H9 (cell line): ENCODE data around the gene B3GNT7. TPM values are rescaled to one million over a fixed set of nuclear protein-coding genes. Genes with fewer than 3 reads are reported as not detected.
A peak's percentile ranks its signal among the peaks of the same experiment; 100 is the strongest.
"Not testable (repeated sequence)": the region's sequence is repeated elsewhere in the genome, so short reads cannot be mapped to it uniquely, and the experiment has no call there.

Experiments used
- DNase-seq: peaks from one replicate; pipeline ENCODE4 v3.0.0-alpha.2; 2017
- H2AFZ ChIP-seq: one replicate; pipeline ENCODE4 v1.6.1; 2013; ENCODE audit warnings: mild to moderate bottlenecking, low read length, control low read depth, moderate library complexity
- H2AK5ac ChIP-seq: 2 replicates; pipeline ENCODE4 v1.6.1; 2013; ENCODE audit warnings: low read length, control low read depth, mixed read lengths; ENCODE audit not compliant: insufficient read length
- H2BK120ac ChIP-seq: one replicate; pipeline ENCODE4 v1.6.1; 2013; ENCODE audit warnings: low read depth, mild to moderate bottlenecking, low read length, control low read depth, inconsistent platforms; ENCODE audit not compliant: poor library complexity, severe bottlenecking
- H2BK12ac ChIP-seq: 2 replicates; pipeline ENCODE4 v1.6.1; 2013; ENCODE audit warnings: low read length, control low read depth, mixed read lengths, low read depth; ENCODE audit not compliant: insufficient read length
- H2BK15ac ChIP-seq: 2 replicates; pipeline ENCODE4 v1.6.1; 2013; ENCODE audit warnings: low read depth, low read length, control low read depth
- H2BK20ac ChIP-seq: one replicate; pipeline ENCODE4 v1.6.1; 2013; ENCODE audit warnings: low read depth, mild to moderate bottlenecking, low read length, control low read depth, inconsistent platforms; ENCODE audit not compliant: poor library complexity, severe bottlenecking
- H2BK5ac ChIP-seq: 2 replicates; pipeline ENCODE4 v1.6.1; 2013; ENCODE audit warnings: low read length, control low read depth, mixed read lengths; ENCODE audit not compliant: insufficient read length
- H3K14ac ChIP-seq: 2 replicates; pipeline ENCODE4 v1.6.1; 2013; ENCODE audit warnings: low read length, control low read depth; ENCODE audit not compliant: insufficient read depth
- H3K18ac ChIP-seq: 2 replicates; pipeline ENCODE4 v1.6.1; 2013; ENCODE audit warnings: low read depth, mild to moderate bottlenecking, mixed read lengths, low read length, control low read depth; ENCODE audit not compliant: insufficient read length
- H3K23ac ChIP-seq: 2 replicates; pipeline ENCODE4 v1.6.1; 2013; ENCODE audit warnings: low read length, control low read depth, mixed read lengths, low read depth; ENCODE audit not compliant: insufficient read length
- H3K23me2 ChIP-seq: 2 replicates; pipeline ENCODE4 v1.6.1; 2013; ENCODE audit warnings: low read depth, mild to moderate bottlenecking, mixed read lengths, low read length, control low read depth; ENCODE audit not compliant: insufficient read length, poor library complexity, severe bottlenecking
- H3K27ac ChIP-seq: 2 replicates; pipeline ENCODE4 v1.5.1; 2013; ENCODE audit warnings: low read length, control low read depth, mixed read lengths, low read depth; ENCODE audit not compliant: insufficient read length
- H3K27me3 ChIP-seq: 2 replicates; pipeline ENCODE4 v1.6.1; 2013; ENCODE audit warnings: low read length, control low read depth, inconsistent platforms; ENCODE audit not compliant: insufficient read depth
- H3K4ac ChIP-seq: 2 replicates; pipeline ENCODE4 v1.6.1; 2013; ENCODE audit warnings: low read depth, mild to moderate bottlenecking, control low read depth, inconsistent platforms, low read length, moderate library complexity
- H3K4me1 ChIP-seq: 2 replicates; pipeline ENCODE4 v1.6.1; 2013; ENCODE audit warnings: low read length, control low read depth, inconsistent platforms; ENCODE audit not compliant: insufficient read depth
- H3K4me2 ChIP-seq: 2 replicates; pipeline ENCODE4 v1.6.1; 2013; ENCODE audit warnings: low read length, control low read depth, mixed read lengths; ENCODE audit not compliant: insufficient read length, insufficient read depth
- H3K56ac ChIP-seq: 2 replicates; pipeline ENCODE4 v1.6.1; 2013; ENCODE audit warnings: low read depth, mild to moderate bottlenecking, mixed read lengths, low read length, control low read depth; ENCODE audit not compliant: insufficient read length
- H3K79me1 ChIP-seq: 2 replicates; pipeline ENCODE4 v1.6.1; 2013; ENCODE audit warnings: low read depth, mild to moderate bottlenecking, moderate library complexity, low read length, control low read depth, inconsistent platforms; ENCODE audit not compliant: insufficient read depth, poor library complexity, severe bottlenecking
- H3K79me2 ChIP-seq: 2 replicates; pipeline ENCODE4 v1.6.1; 2013; ENCODE audit warnings: low read length, control low read depth, inconsistent platforms; ENCODE audit not compliant: insufficient read depth
- H3K9ac ChIP-seq: 2 replicates; pipeline ENCODE4 v1.6.1; 2013; ENCODE audit warnings: low read length, control low read depth, mixed read lengths; ENCODE audit not compliant: insufficient read length; ENCODE audit errors: extremely low read depth
- H3K9me3 ChIP-seq: one replicate; pipeline ENCODE4 v1.6.1; 2013; ENCODE audit warnings: low read depth, low read length, inconsistent platforms; ENCODE audit not compliant: control insufficient read depth
- H3T11ph ChIP-seq: one replicate; pipeline ENCODE4 v1.6.1; 2013; ENCODE audit warnings: mild to moderate bottlenecking, low read length, control low read depth, inconsistent platforms
- H4K20me1 ChIP-seq: one replicate; pipeline ENCODE4 v1.6.1; 2013; ENCODE audit not compliant: control insufficient read depth, insufficient read length, insufficient read depth
- H4K5ac ChIP-seq: 2 replicates; pipeline ENCODE4 v1.6.1; 2013; ENCODE audit warnings: low read depth, mild to moderate bottlenecking, mixed read lengths, low read length, control low read depth; ENCODE audit not compliant: insufficient read length
- H4K8ac ChIP-seq: replicated peaks from 2 replicates; pipeline ENCODE4 v1.6.1; 2013; ENCODE audit warnings: low read length, control low read depth, mixed read lengths, low read depth; ENCODE audit not compliant: insufficient read length
- H4K91ac ChIP-seq: 2 replicates; pipeline ENCODE4 v1.6.1; 2013; ENCODE audit warnings: low read depth, mild to moderate bottlenecking, moderate library complexity, mixed read lengths, low read length, control low read depth; ENCODE audit not compliant: insufficient read length
- H3K27ac Mint-ChIP-seq, 3 experiments: 2 replicates in 2 of 3; 3 replicates in 1 of 3; pipeline ENCODE4 v1.8.0; 2020 to 2021; ENCODE audit warnings: mixed read lengths in 3 of 3, mild to moderate bottlenecking in 1 of 3, moderate library complexity in 1 of 3
- H3K27me3 Mint-ChIP-seq: 2 replicates; pipeline ENCODE4 v1.8.0; 2021; ENCODE audit warnings: low read depth, mild to moderate bottlenecking, moderate library complexity, mixed read lengths
- H3K36me3 Mint-ChIP-seq, 3 experiments: 2 replicates in 2 of 3; 3 replicates in 1 of 3; pipeline ENCODE4 v1.8.0; 2020 to 2021; ENCODE audit warnings: low read depth in 3 of 3, mixed read lengths in 3 of 3; ENCODE audit not compliant: insufficient read depth in 1 of 3
- H3K4me1 Mint-ChIP-seq, 2 experiments: 2 replicates each; pipeline ENCODE4 v1.8.0; 2020; ENCODE audit warnings: mixed read lengths in 2 of 2
- H3K4me3 Mint-ChIP-seq, 2 experiments: 2 replicates in 1 of 2; 3 replicates in 1 of 2; pipeline ENCODE4 v1.8.0; 2020 to 2021; ENCODE audit warnings: mild to moderate bottlenecking in 2 of 2, mixed read lengths in 2 of 2, moderate library complexity in 1 of 2
- H3K9me3 Mint-ChIP-seq, 2 experiments: 2 replicates in 1 of 2; 3 replicates in 1 of 2; pipeline ENCODE4 v1.8.0; 2020; ENCODE audit warnings: mild to moderate bottlenecking in 2 of 2, mixed read lengths in 2 of 2, moderate library complexity in 1 of 2
- CTCF ChIP-seq: fragments of 200-600 bp; sonication (generic); conservative IDR thresholded peaks from 3 replicates; pipeline ENCODE4 v1.8.0; 2021; ENCODE audit warnings: antibody characterized with exemption, mild to moderate bottlenecking
- WGBS: extraction: QIAGEN DNeasy Blood & Tissue Kit; methylation state at CpG from one replicate; pipeline ENCODE4 v1.1.7; 2013; ENCODE audit warnings: missing lambda C conversion rate, low lambda C conversion rate, mixed read lengths; ENCODE audit not compliant: insufficient read length; ENCODE audit errors: extremely low coverage; 5-methylcytosine and 5-hydroxymethylcytosine counted together
- total RNA-seq: library from RNA; stranded (reverse); gene quantifications from 2 replicates; pipeline ENCODE4 v1.2.1, GENCODE V29; 2021

B3GNT7 gene
- total RNA-seq, 1 experiment from 2014 or later: 42.2 TPM

GRCh38 chr2:231405601-231406367 is 10.3 kb downstream of the B3GNT7 start:
- not testable (repeated sequence) for H3K4me1 ChIP-seq, H3K4me3 Mint-ChIP-seq, H3K27ac ChIP-seq, H3K14ac ChIP-seq, H3K4me2 ChIP-seq, H3K23ac ChIP-seq, H2BK5ac ChIP-seq, H4K8ac ChIP-seq, H2AK5ac ChIP-seq, H2BK12ac ChIP-seq, H4K5ac ChIP-seq, H4K91ac ChIP-seq, H2BK120ac ChIP-seq, DNase-seq, H2BK20ac ChIP-seq, H3K27me3 ChIP-seq, H3K18ac ChIP-seq, H2AFZ ChIP-seq, H3T11ph ChIP-seq, H3K9ac ChIP-seq, H3K27me3 Mint-ChIP-seq, H3K79me1 ChIP-seq, H3K56ac ChIP-seq, H3K23me2 ChIP-seq, H3K79me2 ChIP-seq, H4K20me1 ChIP-seq, H3K9me3 ChIP-seq, H2BK15ac ChIP-seq, H3K4ac ChIP-seq
- Mint-ChIP-seq H3K36me3 (peaks cover 3 to 12% (median 12%) of the 10 kb centered on the region in 3 experiments; a peak in 6 of 7 replicates), H3K9me3 (peaks cover 16 to 23% of the 10 kb centered on the region in 2 experiments), H3K27ac (peak overlapping the region in 1 of 3 experiments; percentile 59; a peak in 3 of 7 replicates), H3K4me1 (peaks cover 55 to 65% of the 10 kb centered on the region in 2 experiments)
- peak; percentile 72 for TF ChIP-seq CTCF
- WGBS: no CpG with 5 or more reads among the region's 16 CpGs

- not testable (repeated sequence) for H4K8ac ChIP-seq, H2AFZ ChIP-seq, H3K56ac ChIP-seq, H3K27ac ChIP-seq, H2BK120ac ChIP-seq, H3K14ac ChIP-seq, H4K5ac ChIP-seq, H3K4me1 ChIP-seq, H3T11ph ChIP-seq, H3K27ac Mint-ChIP-seq, H3K4me2 ChIP-seq, DNase-seq, H2BK20ac ChIP-seq, H3K79me2 ChIP-seq, H2BK5ac ChIP-seq, H3K79me1 ChIP-seq, H3K9me3 ChIP-seq, H3K4me3 Mint-ChIP-seq, H3K4ac ChIP-seq, H2BK12ac ChIP-seq, H2AK5ac ChIP-seq, H3K9ac ChIP-seq, H3K18ac ChIP-seq, H3K27me3 ChIP-seq, H4K20me1 ChIP-seq, H3K23ac ChIP-seq, H3K27me3 Mint-ChIP-seq, H4K91ac ChIP-seq, H2BK15ac ChIP-seq, H3K23me2 ChIP-seq
- no CpG with 5 or more reads among the region's 5 CpGs for WGBS
- peaks cover 53 to 61% of the 10 kb centered on the region in 2 experiments for H3K4me1 Mint-ChIP-seq
- H3K9me3 Mint-ChIP-seq: peaks cover 16 to 26% of the 10 kb centered on the region in 2 experiments
- peaks cover 3 to 12% (median 7%) of the 10 kb centered on the region in 3 experiments; a peak in 5 of 7 replicates for H3K36me3 Mint-ChIP-seq
Observed at GRCh38 chr2:231407686-231408085, 12.2 kb downstream of the B3GNT7 start.
